Skeletal muscle tissue (tissue), 4 donors: ENCODE measurements around the gene XRCC1. TPM values are rescaled to one million over a fixed set of nuclear protein-coding genes. Genes with fewer than 3 reads are reported as not detected.

Experiments used
- H3K27ac ChIP-seq: one replicate; pipeline ENCODE4 v1.7.0; 2013; ENCODE audit warnings: mild to moderate bottlenecking, low read depth, low read length, inconsistent platforms
- H3K27me3 ChIP-seq, 3 donors: one replicate each; pipeline ENCODE4 v1.7.0; 2013; ENCODE audit warnings: low read length in 3 of 3; ENCODE audit not compliant: control insufficient read depth in 3 of 3, insufficient read depth in 3 of 3
- H3K36me3 ChIP-seq, 3 donors: one replicate each; pipeline ENCODE4 v1.7.0; 2013; ENCODE audit warnings: low read length in 3 of 3; ENCODE audit not compliant: control insufficient read depth in 3 of 3, insufficient read depth in 3 of 3
- H3K4me1 ChIP-seq, 3 donors: one replicate each; pipeline ENCODE4 v1.7.0; 2013; ENCODE audit warnings: low read length in 3 of 3, mild to moderate bottlenecking in 3 of 3; ENCODE audit not compliant: control insufficient read depth in 3 of 3, insufficient read depth in 3 of 3
- H3K4me3 ChIP-seq, 3 donors: one replicate each; pipeline ENCODE4 v1.7.0; 2013; ENCODE audit warnings: low read length in 3 of 3
- H3K9ac ChIP-seq, 3 donors: one replicate each; pipeline ENCODE4 v1.7.0; 2013; ENCODE audit warnings: low read length in 3 of 3, mild to moderate bottlenecking in 3 of 3, moderate library complexity in 2 of 3, low read depth in 1 of 3
- H3K9me3 ChIP-seq, 3 donors: one replicate each; pipeline ENCODE4 v1.7.0; 2013; ENCODE audit warnings: low read length in 3 of 3; ENCODE audit not compliant: control insufficient read depth in 3 of 3
- total RNA-seq: library from RNA; depleted of rRNA; stranded (reverse); fragments of >200 nt; gene quantifications from one replicate; pipeline ENCODE4 v1.2.3, GENCODE V29; 2014
- donor health status: Osteomylitis.

XRCC1 gene
- 7.3 TPM for total RNA-seq

DNA sequence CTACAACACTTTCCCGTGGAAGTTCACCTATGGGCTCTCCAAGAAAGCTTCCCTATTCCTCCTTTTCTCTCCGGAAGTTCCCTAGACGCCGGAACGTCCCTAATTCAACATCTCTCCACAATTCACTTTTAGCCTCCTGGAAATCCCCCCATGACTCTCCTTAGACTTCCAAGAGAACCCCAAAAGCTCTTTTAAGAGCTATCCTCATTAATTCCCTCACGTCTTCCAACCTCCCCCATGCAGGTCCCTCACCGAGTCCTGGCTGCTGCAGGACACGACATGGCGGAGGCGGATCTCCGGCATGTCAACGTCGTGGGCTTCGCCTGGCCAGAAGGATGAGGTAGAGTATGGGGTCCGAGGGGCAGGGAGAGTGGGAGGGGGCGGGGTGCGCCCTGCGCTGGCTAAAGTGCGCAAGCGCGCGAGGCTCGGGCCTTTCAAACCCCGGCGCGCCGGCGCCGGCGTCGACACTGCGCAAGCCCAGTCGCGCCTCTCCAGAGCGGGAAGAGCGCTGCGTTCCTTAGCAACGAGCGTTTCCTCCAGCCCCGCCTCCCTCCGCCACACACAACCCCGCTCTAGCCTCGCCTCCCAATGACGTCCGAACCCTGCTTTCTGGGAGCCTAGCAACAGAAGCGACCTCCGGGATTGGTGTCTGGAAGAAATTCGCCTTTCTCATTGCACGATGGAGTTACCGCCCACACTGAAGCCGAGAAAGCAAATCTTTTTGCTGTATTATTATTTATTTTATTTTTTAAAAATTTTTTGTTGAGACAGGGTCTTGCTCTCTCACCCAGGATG, at the start of gene XRCC1, which contains the start of gene PINLYP:
TSS of gene XRCC1 (minus strand) at position 372 of the 795 bp plus-strand sequence. CDS start at position 303, 69 bp downstream.
TSS of gene PINLYP (plus strand) at position 646 of the 795 bp plus-strand sequence. CDS start 1,391 bp downstream, outside the sequence.
- peak within 1 kb of the TSS; percentile 84 for H3K27ac ChIP-seq
- H3K4me1 ChIP-seq, result peaks cover 15 to 18% (median 18%) of the 10 kb centered on the region in 3 donors
- no peaks in the 10 kb centered on the region for H3K27me3 ChIP-seq
- H3K9ac ChIP-seq, result peak within 1 kb of the TSS; percentile 97 to 99 (median 98)
- peak within 1 kb of the TSS; percentile 98 to 99 (median 99) for H3K4me3 ChIP-seq
- H3K36me3 ChIP-seq, result peaks cover 0 to 9% (median 0%) of the 10 kb centered on the region in 3 donors
- H3K9me3 ChIP-seq, result no peaks in the 10 kb centered on the region

GRCh38 chr19:43624933-43625332, 49.6 kb upstream of the XRCC1 start:
- no peak overlapping the region for H3K27ac ChIP-seq
- H3K36me3 ChIP-seq, result no peaks in the 10 kb centered on the region

DNA sequence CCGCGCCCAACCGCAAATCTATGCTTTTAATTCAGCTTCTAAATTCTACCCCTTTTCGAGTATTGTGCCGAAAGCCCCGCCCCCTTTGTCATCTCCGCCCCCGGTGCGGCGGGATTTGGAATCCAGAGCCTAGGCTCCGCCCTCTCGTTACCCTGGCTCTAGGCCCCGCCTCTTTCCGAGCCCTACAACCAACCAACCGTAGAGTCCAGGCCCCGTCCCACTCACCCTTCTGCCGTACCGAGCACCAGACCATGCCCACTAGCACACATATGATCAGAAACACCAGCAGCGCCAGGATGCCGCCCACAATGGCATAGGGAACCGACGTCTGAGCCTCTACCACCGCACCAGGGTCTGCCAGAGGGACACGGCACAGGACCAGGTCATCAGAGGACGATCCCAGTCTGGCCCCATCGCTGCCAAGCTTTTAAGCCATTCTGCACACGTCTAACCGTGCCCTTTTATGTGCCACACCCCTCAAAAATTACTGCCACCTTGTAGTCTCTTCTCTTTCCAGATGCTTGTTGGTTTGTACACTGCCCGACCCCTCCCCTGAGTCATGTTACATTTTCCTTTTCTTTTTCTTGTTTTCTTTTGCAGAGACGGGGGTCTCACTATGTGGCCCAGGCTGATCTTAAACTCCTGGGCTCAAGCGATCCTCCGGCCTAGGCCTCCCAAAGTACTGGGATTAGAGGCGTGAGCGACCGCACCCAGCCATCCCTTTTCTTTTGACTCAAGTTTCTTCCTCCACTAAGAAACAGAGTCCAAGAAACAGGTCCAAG, 48.8 kb upstream of the XRCC1 start:
- Histone ChIP-seq H3K4me1 (peaks cover 3 to 15% (median 8%) of the 10 kb centered on the region in 3 donors), H3K27me3 (peaks cover 3 to 5% (median 5%) of the 10 kb centered on the region in 3 donors), H3K9me3 (no peaks in the 10 kb centered on the region), H3K9ac (no peak overlapping the region), H3K4me3 (no peak overlapping the region), H3K27ac (no peak overlapping the region), H3K36me3 (peaks cover 0 to under 1% (median 0%) of the 10 kb centered on the region in 3 donors)

More at GRCh38 chr19:43624933-43625332, 49.6 kb upstream of the XRCC1 start:
- no peak overlapping the region for H3K9ac ChIP-seq
- H3K4me3 ChIP-seq, result no peak overlapping the region
- H3K9me3 ChIP-seq, result no peaks in the 10 kb centered on the region
- H3K4me1 ChIP-seq, result peaks cover 3 to 8% (median 5%) of the 10 kb centered on the region in 3 donors
- peaks cover 3 to 5% (median 5%) of the 10 kb centered on the region in 3 donors for H3K27me3 ChIP-seq

DNA sequence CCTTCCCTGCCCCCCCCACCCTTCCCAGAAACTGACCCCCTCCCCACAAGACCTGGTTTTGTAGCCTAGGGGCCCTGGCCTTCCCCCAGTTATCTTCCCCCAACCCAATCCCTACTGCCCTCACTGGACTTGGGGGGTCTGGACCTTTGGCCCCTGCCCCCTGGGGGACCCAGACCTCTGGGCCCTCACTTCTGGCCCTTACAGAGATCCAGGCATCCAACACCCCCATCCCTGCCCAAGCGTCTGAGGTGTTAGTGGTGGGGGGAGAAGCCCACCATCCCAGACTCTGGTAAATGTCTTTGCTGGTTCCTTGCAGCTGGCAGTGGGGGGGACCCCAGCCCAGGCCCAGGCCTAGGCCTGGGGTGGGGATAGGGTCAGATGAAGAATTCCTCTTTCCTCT, 47.6 kb upstream of the XRCC1 start:
- peaks cover 6 to 19% (median 13%) of the 10 kb centered on the region in 3 donors for H3K4me1 ChIP-seq
- H3K9ac ChIP-seq, result no peak overlapping the region
- H3K9me3 ChIP-seq, result no peaks in the 10 kb centered on the region
- H3K27me3 ChIP-seq, result peaks cover 3 to 5% (median 5%) of the 10 kb centered on the region in 3 donors
- H3K27ac ChIP-seq, result no peak overlapping the region
- H3K4me3 ChIP-seq, result no peak overlapping the region
- H3K36me3 ChIP-seq, result peaks cover 0 to 3% (median 0%) of the 10 kb centered on the region in 3 donors

GRCh38 chr19:43622070-43622469, 46.7 kb upstream of the XRCC1 start:
- H3K4me1 ChIP-seq, result peaks cover 6 to 19% (median 13%) of the 10 kb centered on the region in 3 donors
- H3K4me3 ChIP-seq, result no peak overlapping the region
- no peak overlapping the region for H3K27ac ChIP-seq
- peaks cover 3 to 5% (median 5%) of the 10 kb centered on the region in 3 donors for H3K27me3 ChIP-seq
- H3K9ac ChIP-seq, result no peak overlapping the region
- no peaks in the 10 kb centered on the region for H3K9me3 ChIP-seq
- peaks cover 0 to 3% (median 0%) of the 10 kb centered on the region in 3 donors for H3K36me3 ChIP-seq

DNA sequence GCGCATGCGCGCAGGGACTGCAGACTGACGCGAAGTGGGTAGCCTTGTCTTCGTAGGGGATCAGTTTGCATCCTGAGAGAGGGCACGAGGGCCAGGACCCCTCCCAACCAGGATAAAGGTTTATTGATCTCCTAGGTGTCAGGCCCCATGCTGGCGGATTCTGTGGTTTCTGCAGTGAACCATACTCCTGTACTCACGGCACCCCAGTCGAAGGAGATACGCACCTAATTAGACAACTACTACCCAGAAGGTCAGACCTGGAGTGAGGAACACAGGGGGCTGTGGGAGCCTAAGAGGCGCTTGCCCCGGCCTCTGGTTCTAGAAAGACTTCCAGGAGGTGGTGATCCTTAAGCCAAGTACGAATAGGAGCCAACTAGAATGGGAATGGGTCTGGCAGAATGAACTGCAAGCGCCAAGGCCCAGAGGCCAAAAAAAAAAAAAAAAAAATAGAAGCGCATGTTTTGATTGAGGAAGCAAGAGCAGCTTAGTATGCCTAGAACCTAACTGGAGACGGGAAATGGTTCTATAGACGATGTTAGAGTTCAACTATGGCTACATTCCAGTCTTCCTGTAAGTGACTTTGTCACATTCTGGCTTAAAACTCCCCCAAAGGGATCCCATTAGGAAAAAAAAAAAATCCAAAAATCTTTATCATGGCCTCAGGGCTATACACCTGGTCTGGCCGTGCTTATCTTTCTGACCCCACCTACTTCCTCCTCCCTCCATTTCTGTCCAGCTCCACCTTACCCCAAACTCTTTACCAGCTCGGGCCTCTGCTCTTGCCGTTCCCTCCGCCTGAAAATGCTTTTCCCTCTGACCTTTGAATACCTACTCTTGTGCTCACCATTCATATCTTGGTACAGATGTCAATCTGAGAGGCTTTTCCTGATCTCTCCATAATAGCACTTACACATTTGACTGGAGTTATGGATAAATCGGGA, 45.0 kb upstream of the XRCC1 start:
- no peaks in the 10 kb centered on the region for H3K9me3 ChIP-seq
- peak overlapping the region; percentile 87 for H3K27ac ChIP-seq
- H3K4me3 ChIP-seq, result peak overlapping the region; percentile 90 to 100 (median 99)
- peaks cover 6 to 19% (median 13%) of the 10 kb centered on the region in 3 donors for H3K4me1 ChIP-seq
- H3K27me3 ChIP-seq, result no peaks in the 10 kb centered on the region
- peaks cover 0 to 3% (median 0%) of the 10 kb centered on the region in 3 donors for H3K36me3 ChIP-seq
- H3K9ac ChIP-seq, result peak overlapping the region; percentile 77 to 98 (median 92)

GRCh38 chr19:43619262-43620060, 44.1 kb upstream of the XRCC1 start, which contains the start of gene ZNF428:
Gene ZNF428, minus strand, starts transcription at chr19:43619629. Its CDS starts 5,325 bp downstream, at chr19:43614304.
- Histone ChIP-seq H3K9me3 (no peaks in the 10 kb centered on the region), H3K4me3 (peak within 1 kb of the TSS; percentile 90 to 100 (median 99)), H3K36me3 (peaks cover 0 to 3% (median 0%) of the 10 kb centered on the region in 3 donors), H3K27ac (peak within 1 kb of the TSS; percentile 87), H3K27me3 (no peaks in the 10 kb centered on the region), H3K4me1 (peaks cover 6 to 19% (median 13%) of the 10 kb centered on the region in 3 donors), H3K9ac (peak within 1 kb of the TSS; percentile 77 to 98 (median 92))

DNA sequence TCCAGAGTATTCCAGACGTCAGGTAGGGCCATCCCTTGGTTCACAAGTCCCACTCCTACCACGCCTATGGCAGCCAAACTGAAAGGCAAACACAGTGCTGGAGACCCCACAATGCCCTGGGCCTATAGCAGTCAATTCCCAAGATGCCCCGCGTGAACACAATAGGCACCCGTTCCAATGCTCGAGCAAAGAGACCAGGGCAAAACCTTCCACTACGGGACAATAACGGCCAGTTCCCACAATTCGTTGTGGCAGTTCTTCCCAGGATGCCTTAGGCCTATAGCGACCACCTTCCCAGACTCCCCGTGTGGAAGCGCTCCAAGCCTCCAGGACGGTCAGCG, 43.6 kb upstream of the XRCC1 start:
- H3K4me3 ChIP-seq, result peak overlapping the region; percentile 90 to 100 (median 99)
- peaks cover 3 to 4% (median 4%) of the 10 kb centered on the region in 3 donors for H3K36me3 ChIP-seq
- no peaks in the 10 kb centered on the region for H3K27me3 ChIP-seq
- peak overlapping the region; percentile 87 for H3K27ac ChIP-seq
- H3K9ac ChIP-seq, result peak overlapping the region; percentile 77 to 98 (median 92)
- H3K9me3 ChIP-seq, result no peaks in the 10 kb centered on the region
- peaks cover 6 to 19% (median 13%) of the 10 kb centered on the region in 3 donors for H3K4me1 ChIP-seq
